HUES6 (cell line): ENCODE measurements around the gene NDUFS3.

ENCODE experiments used
- H3K27ac ChIP-seq: 2 replicates; pipeline ENCODE4 v1.7.0; 2013; ENCODE audit warnings: low read depth, mild to moderate bottlenecking, low read length, inconsistent platforms
- H3K27me3 ChIP-seq: 2 replicates; pipeline ENCODE4 v1.6.1; 2013; ENCODE audit warnings: low read length; ENCODE audit not compliant: control insufficient read depth, insufficient read depth
- H3K36me3 ChIP-seq: 2 replicates; pipeline ENCODE4 v1.6.1; 2013; ENCODE audit warnings: low read length; ENCODE audit not compliant: control insufficient read depth, insufficient read depth
- H3K4me1 ChIP-seq: 2 replicates; pipeline ENCODE4 v1.6.1; 2013; ENCODE audit warnings: low read length; ENCODE audit not compliant: control insufficient read depth, insufficient read depth
- H3K4me3 ChIP-seq: 2 replicates; pipeline ENCODE4 v1.5.1; 2013; ENCODE audit warnings: low read depth, low read length
- H3K9ac ChIP-seq: one replicate; pipeline ENCODE4 v1.6.1; 2013; ENCODE audit warnings: mild to moderate bottlenecking, low read length
- H3K9me3 ChIP-seq: 2 replicates; pipeline ENCODE4 v1.6.1; 2013; ENCODE audit warnings: low read depth, low read length; ENCODE audit not compliant: control insufficient read depth, insufficient read depth

Gene NDUFS3

DNA sequence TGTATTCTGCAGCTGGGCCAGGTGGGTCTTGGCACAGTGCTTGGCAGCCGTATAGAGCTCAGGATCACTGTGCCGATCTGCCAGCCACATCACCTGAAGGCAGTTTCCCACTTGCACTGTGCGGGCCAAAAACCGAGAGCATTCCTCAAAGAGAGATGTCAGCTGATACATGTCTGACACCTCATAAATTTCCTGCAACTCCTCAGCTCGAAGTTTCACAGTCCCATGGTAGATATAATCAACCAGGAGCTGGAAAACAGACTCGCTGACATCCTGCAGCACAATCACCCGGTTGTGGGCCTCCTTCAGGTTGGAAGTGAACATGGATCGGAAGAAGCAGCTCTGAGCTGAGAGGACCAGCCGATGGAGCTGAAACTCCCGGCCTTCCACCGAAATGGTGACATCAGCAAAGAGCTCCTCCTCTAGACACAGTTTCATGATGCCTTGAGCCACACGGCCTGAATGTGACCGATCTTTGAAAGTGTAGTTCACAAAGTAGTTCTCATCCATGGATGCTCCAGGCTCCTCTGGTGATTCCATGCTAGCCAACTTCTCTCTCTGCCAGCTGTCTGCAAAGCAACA, 1.3 kb upstream of the NDUFS3 start:
- no peaks in the 10 kb centered on the region for H3K27me3 ChIP-seq
- H3K4me3 ChIP-seq, result peak overlapping the region; percentile 99
- no peaks in the 10 kb centered on the region for H3K9me3 ChIP-seq
- H3K27ac ChIP-seq, result no peak overlapping the region
- no peak overlapping the region for H3K9ac ChIP-seq
- H3K4me1 ChIP-seq, result peaks cover 9% of the 10 kb centered on the region
- H3K36me3 ChIP-seq, result peaks cover 64% of the 10 kb centered on the region

DNA sequence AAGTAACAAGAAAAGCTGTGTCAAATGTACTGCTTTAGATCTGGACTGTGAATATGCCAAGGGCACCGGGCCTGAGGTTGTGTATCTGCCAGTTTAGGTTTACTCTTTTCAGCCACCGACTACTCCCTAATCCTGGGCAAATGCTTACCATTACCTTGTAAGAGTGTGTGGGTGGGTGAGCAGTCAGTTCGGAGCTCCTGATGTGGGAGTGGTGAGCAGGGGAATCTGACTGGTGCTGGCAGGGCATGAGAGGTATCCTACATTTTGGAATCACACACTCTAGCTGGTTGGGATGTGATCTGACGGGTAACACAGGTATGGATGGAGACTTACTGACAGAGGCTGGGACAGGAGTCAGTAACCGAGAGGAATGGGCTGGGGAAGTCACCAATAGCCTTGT, 5.0 kb downstream of the NDUFS3 start:
- no peak overlapping the region for H3K9ac ChIP-seq
- no peaks in the 10 kb centered on the region for H3K27me3 ChIP-seq
- H3K4me1 ChIP-seq, result peaks cover 6% of the 10 kb centered on the region; the same call in 1 of the 2 replicates
- no peak overlapping the region for H3K4me3 ChIP-seq
- H3K9me3 ChIP-seq, result no peaks in the 10 kb centered on the region
- no peak overlapping the region for H3K27ac ChIP-seq
- H3K36me3 ChIP-seq, result peaks cover 48% of the 10 kb centered on the region

DNA sequence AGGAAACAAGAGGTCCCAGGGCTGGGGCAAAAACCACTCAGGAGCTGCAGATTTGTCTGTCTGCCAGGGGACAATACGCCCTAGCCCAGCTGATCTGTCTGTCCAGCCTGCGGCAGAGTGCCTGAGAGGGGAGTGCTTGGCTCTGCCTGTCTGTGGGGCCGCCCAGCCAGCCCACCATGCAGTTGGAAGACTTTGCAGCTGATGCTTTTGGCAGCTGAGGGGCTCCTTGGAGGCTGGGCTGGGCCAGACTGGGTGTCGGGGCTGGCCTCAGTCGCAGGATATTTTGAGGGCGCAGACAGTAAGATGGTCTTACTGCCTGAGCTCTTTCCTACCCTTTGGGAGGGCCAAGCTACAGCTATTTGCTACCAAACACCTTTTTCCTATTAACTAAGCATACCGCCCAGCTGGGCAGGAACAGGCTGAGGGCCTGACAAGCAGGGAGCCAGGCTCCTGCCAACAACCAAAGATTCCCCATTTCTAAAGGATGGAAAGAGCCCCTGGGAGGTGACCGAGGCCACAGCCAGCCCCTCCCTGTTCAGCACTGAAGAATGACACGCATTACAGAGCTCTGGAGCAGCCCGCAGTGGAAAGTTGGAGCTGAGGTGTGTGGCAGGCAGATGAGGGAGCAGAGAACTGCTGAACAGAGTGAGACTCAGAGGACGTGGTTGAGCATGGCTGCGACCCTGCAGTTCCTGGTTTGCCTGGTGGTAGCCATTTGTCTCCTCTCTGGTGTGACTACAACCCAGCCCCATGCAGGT, 7.4 kb downstream of the NDUFS3 start, which contains the start of gene FAM180B:
TSS of gene FAM180B (plus strand) at position 581 of the 758 bp plus-strand sequence. CDS start at position 672, 91 bp downstream.
- H3K9ac ChIP-seq, result no peak within 1 kb of the TSS
- no peaks in the 10 kb centered on the region for H3K4me1 ChIP-seq
- H3K9me3 ChIP-seq, result no peaks in the 10 kb centered on the region
- no peak within 1 kb of the TSS for H3K27ac ChIP-seq
- H3K36me3 ChIP-seq, result peaks cover 32% of the 10 kb centered on the region
- H3K27me3 ChIP-seq, result no peaks in the 10 kb centered on the region
- no peak within 1 kb of the TSS for H3K4me3 ChIP-seq

DNA sequence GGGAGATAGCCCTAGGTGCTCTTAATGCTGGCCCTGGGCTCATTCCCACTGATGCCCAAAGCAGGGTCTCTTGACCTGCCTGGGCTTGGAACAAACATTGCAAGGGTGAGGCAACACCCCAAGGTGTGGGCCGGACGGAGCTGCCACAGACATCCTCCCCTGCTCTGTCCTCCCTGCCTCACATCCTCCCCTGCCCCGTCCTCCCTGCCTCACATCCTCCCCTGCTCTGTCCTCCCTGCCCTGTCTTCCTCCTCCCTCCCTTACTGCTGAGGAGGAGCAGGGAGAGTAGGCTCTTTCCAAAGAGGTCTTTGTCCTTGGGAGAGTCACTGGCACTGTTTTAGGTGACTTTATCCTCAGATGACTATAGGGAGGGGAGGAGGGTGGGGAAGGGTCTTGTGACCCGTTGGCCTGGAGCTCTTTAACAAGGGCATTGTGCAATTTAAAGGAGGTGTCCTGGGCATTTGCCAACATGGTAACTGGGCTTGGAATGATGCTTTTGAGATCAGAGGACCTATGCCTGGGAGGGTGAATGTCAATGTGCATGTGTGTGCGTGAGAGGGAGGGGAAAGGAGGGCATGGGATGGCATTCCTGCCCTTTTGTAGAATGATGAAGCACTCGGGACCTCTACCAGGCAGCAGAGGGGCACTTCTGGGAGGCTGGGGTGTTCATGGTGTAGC, 8.3 kb downstream of the NDUFS3 start:
- Histone ChIP-seq H3K27ac (no peak overlapping the region), H3K27me3 (peaks cover 5% of the 10 kb centered on the region), H3K9ac (no peak overlapping the region), H3K9me3 (no peaks in the 10 kb centered on the region), H3K4me1 (peaks cover 7% of the 10 kb centered on the region; the same call in 1 of the 2 replicates), H3K4me3 (no peak overlapping the region), H3K36me3 (peaks cover 23% of the 10 kb centered on the region)

DNA sequence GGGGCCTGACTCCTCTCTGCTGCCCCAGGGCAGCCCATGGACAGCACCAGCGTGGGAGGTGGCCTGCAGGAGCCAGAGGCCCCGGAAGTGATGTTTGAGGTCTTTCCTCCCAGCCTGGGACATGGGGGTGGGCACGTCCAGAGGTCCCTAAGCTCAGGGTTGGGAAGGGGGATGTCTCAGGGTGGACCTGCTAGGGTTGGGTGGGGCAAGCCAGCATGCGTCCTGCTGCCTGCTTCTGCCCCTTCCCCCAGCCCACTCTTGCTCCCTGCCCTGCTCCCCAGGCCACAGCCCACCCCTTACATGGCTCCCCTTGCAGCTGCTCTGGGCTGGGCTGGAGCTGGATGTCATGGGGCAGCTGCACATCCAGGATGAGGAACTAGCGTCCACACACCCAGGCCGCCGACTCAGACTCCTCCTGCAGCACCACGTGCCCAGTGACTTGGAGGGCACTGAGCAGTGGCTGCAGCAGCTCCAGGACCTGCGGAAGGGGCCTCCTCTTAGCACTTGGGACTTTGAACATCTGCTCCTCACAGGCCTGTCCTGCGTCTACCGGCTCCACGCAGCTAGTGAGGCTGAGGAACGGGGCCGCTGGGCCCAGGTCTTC, 9.0 kb downstream of the NDUFS3 start:
- Histone ChIP-seq H3K4me3 (no peak overlapping the region), H3K9ac (no peak overlapping the region), H3K9me3 (no peaks in the 10 kb centered on the region), H3K4me1 (peaks cover 9% of the 10 kb centered on the region; the same call in 1 of the 2 replicates), H3K27me3 (peaks cover 11% of the 10 kb centered on the region), H3K36me3 (peaks cover 17% of the 10 kb centered on the region), H3K27ac (no peak overlapping the region)

DNA sequence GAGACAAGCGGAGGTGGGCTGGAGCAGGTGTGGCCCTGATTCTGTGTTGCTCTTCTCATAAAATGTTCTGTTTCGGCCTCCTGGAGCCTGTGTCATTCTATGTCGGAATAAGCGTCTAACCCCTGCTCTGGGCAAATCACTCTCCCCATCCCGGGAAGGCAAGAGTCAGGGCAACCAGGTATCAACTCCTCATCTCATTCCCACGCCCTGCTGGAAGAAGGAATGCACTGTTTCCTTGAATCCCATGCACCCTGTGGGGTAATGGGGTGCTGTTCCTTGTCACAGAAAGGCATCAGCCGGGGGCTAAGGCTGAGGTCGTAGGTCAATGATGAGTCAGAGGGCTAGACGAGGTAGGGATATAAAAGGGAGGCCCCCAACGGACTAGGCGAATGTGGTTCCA, 10.2 kb downstream of the NDUFS3 start:
- H3K27ac ChIP-seq, result no peak overlapping the region
- no peak overlapping the region for H3K9ac ChIP-seq
- no peaks in the 10 kb centered on the region for H3K9me3 ChIP-seq
- no peak overlapping the region for H3K4me3 ChIP-seq
- peaks cover 4% of the 10 kb centered on the region for H3K36me3 ChIP-seq
- H3K4me1 ChIP-seq, result peaks cover 15% of the 10 kb centered on the region
- peaks cover 24% of the 10 kb centered on the region for H3K27me3 ChIP-seq

DNA sequence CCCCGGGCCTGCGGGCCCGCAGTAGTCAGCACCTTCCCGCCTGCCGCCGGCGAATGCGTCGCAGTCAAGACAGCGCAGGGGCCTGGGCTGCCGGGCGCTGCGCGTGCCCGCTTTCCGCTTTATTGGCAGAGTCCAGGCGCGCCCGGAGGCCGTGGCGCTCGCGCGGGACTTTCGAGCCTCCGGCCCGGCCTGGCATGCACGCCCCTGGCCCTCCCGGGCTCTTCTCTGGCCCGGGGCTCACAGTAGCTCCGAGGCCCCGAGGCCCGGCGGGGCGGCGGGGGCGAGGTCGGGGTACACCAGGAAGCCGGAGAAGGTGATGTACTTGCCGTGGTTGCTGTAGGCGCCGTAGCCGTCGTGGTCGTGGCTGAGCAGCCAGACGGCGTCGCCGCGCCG, 10.7 kb downstream of the NDUFS3 start:
- Histone ChIP-seq H3K4me3 (peak overlapping the region; percentile 43; the same call in 1 of the 2 replicates), H3K27ac (no peak overlapping the region), H3K9me3 (no peaks in the 10 kb centered on the region), H3K4me1 (peaks cover 18% of the 10 kb centered on the region), H3K27me3 (peaks cover 29% of the 10 kb centered on the region), H3K9ac (no peak overlapping the region), H3K36me3 (no peaks in the 10 kb centered on the region)

DNA sequence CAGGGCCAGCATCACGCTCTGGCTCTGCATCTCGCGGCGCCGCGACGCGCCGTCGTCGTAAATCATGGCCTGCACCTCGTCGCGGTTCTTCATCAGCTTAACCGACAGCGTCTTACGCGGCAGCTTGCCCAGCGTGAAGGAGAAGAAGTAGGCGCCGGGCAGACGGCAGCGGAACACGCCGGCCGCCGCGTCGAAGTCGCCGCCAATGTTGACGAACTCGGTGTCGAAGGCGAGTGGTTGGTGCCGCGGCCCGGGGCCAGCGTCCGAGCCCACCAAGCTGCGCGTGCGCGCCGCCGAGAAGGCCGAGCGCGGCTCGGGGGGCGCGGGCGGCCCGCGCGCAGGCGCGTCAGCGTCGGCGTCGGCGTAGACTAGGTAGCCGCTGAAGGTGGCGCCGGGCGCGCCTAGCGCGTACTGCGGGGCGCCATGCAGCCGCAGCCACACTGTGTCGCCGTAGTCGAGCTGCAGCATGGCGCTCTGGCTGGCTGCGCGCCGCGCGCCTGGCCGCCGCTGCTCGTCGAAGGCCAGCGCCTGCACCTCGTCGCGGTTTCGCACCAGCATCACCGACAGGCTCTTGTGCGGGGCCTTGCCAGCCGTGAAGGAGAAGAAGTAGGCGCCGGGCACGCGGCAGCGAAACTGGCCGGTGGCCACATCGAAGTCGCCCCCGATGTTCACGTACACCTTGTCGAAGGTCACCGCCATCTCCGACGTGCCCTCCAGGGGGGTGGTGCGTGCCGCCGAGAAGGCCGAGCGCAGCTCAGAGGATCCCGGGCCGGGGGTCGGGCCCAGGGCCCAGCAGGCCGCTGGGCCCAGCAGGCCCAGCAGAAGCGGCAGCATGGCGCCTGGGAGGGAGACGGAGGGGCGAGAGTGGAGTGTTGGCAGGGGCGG, 11.3 kb downstream of the NDUFS3 start:
- Histone ChIP-seq H3K27ac (no peak overlapping the region), H3K9ac (no peak overlapping the region), H3K36me3 (no peaks in the 10 kb centered on the region), H3K27me3 (peaks cover 35% of the 10 kb centered on the region), H3K9me3 (no peaks in the 10 kb centered on the region), H3K4me3 (peak overlapping the region; percentile 43; the same call in 1 of the 2 replicates), H3K4me1 (peaks cover 22% of the 10 kb centered on the region)

DNA sequence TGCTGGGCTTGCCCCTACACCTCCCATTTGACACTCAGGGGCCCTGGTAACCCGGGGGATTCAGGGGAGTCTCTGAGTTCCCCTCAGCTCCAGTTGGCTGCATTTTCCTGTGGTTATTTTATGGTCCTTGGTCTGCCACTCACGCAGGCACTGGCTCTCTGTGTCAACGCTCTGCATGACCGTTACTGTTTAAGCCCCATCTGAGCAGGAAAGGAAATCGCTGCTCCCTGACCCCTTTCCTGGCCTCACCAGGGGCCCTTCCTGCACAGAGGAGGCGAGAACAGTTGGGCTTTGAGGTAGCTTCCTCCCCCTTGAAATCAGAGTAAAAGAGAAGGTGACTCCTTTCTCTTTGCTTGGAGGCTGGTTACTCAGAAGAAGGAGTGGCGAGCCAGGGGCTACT, 12.9 kb downstream of the NDUFS3 start:
- Histone ChIP-seq H3K36me3 (no peaks in the 10 kb centered on the region), H3K9ac (no peak overlapping the region), H3K9me3 (no peaks in the 10 kb centered on the region), H3K27ac (no peak overlapping the region), H3K4me1 (peaks cover 22% of the 10 kb centered on the region), H3K4me3 (no peak overlapping the region), H3K27me3 (peaks cover 45% of the 10 kb centered on the region)

DNA sequence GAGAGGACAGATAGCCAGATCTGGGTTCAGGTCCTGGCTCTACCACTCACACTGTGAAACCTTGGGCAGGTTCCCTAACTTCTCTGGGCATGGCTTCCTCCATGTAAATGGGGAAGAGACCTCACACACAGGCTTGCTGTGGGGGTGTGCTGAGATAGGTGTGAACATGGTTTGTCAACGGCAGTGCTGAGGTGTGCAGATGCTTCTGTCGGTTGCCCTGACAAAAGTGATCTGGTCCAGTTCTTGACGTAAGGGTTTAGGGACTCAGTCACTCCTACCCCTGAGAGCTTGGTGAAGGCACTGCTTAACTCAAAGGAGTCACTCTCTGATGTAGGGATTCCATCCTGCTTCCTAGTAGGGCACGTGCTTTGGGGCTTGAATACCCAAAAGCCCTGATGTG, 13.4 kb downstream of the NDUFS3 start:
- H3K27me3 ChIP-seq, result peaks cover 45% of the 10 kb centered on the region
- H3K4me1 ChIP-seq, result peaks cover 22% of the 10 kb centered on the region
- H3K27ac ChIP-seq, result no peak overlapping the region
- H3K4me3 ChIP-seq, result no peak overlapping the region
- no peak overlapping the region for H3K9ac ChIP-seq
- H3K9me3 ChIP-seq, result no peaks in the 10 kb centered on the region
- H3K36me3 ChIP-seq, result no peaks in the 10 kb centered on the region
